NCI-H1694 (cell line): ENCODE data around the gene EIF4A2.

Experiments used
- DNase-seq: peaks from one replicate; lab custom pipeline; 2025; lab: John Stamatoyannopoulos, UW

The EIF4A2 gene

DNA sequence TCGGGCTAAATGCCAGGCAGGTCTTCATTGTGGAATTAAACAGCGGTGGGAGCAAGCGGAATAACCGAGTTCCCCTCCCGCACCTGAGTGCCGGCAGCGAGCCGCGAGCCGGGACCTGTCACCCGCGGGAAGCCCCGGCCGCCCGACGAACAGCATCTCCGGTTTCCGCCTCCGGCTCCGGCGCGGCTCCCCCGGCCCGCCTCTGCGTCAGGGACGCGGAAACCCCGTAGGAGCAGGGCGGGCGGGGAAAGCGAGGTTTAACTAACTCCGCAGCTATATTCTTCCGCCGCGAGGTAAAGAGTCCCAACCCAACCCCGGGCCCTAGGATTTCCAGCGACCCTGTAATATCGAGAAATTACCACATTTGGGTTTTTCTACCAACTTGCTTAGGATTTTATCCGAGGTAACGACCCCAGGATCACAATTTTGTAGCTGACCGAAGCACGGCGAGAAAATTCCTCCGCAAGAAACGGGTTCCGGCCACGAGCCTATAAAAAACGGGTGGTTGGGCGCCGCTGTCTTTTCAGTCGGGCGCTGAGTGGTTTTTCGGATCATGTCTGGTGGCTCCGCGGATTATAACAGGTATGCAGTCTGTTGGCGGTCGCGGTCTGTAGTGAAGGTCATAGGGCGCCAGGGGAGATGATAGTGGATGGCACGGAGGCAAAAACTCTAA is at the start of gene EIF4A2:
Gene EIF4A2 (plus strand): TSS at position 520 of the 673 bp plus-strand sequence. CDS start 34 bp downstream, at position 554.
- peak; percentile 76 for DNase-seq

DNA sequence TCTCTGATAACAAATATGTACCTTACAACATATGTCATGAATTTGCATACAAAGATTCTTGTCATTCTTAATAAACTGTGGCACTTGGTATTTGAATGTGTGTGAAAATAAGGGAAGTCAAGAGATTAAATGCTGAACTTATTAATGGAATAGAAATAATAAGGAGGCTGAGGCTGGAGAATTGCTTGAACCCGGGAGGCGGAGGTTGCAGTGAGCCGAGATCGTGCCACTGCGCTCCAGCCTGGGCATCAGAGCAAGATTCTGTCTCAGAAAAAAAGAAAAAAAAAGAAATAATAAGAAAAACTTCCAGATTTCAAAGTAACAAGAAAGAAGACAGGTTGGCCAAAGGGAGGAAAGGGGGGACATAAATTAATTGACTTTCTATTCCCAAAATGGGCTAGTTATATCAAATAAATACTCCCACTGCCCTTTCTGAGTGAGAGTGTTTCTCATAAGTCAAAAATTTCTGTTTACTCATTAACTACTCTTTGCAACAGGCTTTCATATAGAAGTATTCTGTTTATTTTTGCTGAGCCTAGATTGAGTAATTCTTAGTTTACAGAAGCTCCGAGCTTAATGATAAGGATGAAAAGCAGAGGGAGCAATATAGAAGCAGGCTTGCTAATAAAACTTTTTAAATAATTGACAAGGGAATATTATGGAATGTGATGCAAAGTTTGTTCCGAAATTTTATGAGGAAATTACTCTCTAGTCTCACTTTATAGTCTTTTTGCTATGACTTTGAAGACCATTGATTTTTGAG is 40.6 kb upstream of the EIF4A2 start:
- DNase-seq = no peak

DNA sequence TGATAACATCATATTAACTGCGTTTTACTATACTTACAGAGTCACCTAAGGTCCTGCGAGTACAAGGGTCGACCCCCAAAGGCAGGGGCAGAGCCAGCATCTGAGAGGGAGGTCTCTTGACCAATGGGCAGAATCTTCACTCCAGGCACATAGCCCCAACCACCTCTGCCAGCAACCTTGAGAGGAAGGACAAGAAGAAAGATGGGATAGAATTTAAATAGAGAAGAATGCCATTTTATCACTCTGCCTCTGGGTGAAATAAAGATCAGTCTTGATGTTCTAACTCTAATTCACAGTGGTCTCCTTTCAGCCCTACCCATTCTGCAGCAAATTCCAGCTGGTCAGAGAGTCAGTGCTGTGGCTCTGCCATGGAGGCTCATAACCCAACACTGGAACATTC is 39.7 kb upstream of the EIF4A2 start:
- no peak for DNase-seq

DNA sequence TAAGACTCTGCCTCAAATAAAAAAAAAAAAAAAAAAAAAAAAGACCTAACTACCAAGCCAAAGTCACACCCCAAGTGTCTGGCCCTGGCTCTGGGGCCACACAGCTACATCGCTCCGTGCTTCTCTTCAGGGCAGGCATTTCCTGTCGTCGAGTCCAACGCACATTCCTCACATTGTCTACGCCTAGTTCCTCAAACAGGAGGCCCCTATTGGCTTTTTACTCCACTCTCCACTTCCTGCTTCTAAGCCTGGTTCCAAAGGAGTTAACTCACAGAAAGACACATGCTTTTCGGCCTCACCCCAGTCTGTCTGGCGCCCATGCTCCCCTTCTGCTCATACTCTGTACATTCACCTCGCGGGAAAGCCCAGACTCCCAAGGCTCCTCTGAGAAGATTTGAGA is 37.4 kb upstream of the EIF4A2 start:
- DNase-seq = no peak

DNA sequence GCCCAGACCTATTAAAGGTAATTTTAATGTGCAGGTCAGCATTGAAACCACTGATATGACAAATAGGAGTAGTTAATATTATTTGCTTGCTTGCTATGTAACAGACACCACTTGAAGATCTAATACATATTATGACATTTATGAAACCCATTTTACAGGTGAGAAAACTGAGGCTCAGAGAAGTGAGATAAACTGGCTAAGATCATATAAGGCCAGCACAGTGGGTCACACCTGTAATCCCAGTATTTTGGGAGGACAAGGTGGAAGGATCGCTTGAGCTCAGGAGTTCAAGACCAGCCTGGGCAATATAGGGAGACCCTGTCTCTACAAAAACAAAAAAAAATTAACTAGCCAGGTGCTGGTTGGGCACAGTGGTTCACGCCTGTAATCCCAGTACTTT is 33.1 kb upstream of the EIF4A2 start:
- DNase-seq = no peak

DNA sequence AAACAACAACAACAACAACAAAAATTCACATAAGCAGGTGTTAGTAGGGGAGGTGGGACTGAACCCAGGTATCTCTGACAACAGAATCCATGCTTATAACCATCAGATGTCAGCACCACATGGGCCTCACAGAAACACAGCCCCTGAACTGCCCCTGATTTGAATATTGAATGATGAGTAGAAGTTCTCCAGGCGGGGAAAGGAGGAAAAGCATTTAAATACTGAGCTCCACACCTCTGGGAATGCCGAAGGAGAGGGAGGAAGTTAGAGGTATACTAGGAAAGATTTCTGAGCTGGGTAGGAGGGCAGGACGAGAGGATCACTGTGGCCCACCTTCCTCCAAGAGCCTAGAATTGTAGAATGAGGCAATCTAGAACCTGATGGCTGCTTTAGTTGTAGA is 31.9 kb upstream of the EIF4A2 start:
- DNase-seq = no peak

DNA sequence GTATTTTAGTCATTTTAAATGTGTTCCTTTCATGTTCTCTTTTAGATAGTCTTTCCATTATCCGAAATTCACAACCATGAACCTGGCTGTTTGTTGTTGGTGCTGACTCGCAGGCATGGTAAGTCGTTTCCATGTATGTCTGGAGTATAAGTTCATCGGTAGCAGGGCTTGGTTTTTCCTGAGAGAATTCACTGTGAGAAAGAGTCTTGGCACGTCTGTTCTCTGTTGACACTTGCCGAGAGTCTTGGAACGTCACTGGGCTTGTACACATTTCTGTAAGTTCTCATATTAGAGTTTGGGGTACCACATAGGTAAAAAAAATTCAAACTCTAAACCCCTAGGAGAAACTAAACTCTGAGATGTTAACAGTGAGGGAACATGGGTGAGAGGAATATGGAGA is 29.4 kb upstream of the EIF4A2 start:
- DNase-seq = no peak

DNA sequence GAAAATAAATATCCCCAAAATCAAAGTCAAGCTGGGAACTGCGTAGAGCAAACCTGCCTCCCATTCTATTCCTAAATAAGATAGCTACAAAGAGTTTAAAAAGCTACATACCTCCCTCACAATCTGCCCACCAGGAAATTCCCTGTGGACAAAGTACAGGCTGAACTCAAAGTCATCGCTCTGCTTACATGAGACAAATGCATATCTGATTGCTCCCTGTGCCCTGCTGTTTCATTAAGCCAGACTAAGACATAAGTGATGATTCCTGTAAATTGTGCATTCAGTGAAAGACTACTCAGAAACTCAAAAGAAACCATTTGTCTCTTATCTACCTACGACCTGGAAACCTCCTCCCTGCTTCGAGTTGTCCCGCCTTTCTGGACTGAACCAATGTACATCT is 28.5 kb upstream of the EIF4A2 start:
- DNase-seq = no peak

DNA sequence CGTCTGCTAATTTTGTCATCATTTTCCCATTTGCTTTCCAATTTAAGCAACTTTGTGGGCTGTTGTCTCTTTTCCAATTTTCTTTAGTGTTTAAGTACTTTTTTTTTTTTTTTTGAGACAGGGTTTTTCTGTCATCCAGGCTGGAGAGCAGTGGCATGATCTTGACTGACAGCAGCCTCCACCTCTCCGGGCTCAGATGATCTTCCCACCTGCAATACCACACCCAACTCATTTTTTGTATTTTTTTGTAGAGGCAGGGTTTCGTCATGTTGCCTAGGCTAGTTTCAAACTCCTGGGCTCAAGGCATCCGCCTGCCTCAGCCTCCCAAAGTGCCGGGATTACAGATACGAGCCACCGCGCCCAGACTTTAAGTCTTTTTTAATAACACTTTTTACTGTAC is 26.2 kb upstream of the EIF4A2 start:
- DNase-seq = no peak

DNA sequence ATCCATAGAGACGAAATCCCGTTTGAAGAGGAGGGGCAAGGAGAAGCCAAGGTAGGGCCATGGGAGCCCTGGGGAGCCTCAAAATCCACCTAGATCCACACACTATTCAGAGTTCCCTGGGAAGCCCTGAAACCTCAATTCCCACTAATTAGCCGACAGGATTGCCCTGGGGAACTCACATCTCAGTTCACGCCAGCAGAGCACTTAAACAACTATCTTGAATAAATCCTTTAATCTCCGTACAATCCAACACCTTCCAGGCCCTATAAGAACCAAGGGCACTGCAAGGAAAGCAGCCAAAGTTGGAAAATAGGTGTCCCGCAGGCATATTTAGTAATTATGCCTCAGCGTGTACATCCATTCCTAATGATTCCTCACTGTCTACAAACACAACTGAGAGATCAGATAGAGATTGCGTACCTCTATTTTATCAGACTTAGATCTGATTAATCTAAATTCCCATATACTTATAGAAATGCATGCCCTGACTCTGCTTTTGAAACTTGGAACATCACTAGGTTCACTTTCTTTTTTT is 25.6 kb upstream of the EIF4A2 start:
- DNase-seq = no peak

DNA sequence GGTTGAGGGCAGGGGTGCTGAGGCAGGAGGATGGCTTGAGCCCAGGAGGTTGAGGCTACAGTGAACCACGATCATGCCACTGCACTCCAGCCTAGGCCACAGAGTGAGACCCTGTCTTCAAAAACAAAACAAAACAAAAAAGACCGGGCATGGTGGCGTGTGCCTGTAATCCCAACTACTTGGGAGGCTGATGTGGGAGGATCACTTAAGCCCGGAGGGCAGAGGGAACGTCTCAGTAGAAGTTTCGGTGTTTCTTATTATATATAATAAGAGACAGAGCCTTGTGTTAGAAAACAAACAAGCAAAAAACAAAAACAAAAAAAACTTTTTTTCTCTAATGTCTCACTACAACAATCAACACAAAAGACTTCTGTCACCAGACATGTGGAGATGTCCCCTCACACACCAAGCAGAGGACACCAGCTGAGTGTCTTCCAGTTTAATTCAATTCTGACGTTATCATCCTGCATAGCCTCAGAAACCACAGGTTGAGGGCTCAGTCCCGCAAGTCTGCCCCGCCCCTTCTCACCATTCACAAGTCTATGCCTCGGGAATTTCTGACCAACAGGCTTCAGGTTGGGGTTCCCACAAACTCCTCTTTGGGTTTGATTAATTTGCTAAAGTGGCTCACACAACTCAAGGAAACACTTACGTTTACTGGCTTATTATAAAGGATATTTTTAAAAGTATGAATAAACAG is 24.0 kb upstream of the EIF4A2 start:
- DNase-seq = no peak

DNA sequence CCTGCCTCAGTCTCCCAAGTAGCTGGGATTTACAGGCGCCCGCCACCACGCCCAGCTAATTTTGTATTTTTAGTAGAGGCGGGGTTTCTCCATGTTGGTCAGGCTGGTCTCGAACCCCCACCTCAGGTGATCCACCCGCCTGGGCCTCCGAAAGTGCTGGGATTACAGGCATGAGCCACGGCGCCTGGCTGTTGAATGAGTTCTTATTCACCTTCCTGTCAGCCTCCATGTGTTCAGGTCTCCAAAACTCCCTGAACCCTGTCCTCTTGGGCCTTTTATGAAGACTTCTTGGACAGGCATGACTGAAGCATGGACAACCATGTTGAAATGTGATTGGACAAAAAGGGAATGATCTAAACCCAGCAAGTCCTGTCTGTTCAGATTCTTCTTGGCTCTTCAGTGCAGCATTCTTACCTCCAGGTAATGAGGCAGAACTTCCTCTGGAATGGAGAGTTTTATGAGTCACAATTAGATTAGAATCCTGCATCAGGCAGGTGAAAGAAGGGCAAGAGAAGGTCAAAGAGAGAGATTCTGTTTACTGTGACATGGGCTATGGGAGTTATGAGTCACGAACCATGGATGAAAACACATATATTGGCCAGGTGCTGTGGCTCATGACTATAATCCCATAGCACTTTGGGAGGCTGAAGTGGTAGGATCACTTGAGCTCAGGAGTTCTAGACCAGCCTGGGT is 23.1 kb upstream of the EIF4A2 start:
- no peak for DNase-seq

DNA sequence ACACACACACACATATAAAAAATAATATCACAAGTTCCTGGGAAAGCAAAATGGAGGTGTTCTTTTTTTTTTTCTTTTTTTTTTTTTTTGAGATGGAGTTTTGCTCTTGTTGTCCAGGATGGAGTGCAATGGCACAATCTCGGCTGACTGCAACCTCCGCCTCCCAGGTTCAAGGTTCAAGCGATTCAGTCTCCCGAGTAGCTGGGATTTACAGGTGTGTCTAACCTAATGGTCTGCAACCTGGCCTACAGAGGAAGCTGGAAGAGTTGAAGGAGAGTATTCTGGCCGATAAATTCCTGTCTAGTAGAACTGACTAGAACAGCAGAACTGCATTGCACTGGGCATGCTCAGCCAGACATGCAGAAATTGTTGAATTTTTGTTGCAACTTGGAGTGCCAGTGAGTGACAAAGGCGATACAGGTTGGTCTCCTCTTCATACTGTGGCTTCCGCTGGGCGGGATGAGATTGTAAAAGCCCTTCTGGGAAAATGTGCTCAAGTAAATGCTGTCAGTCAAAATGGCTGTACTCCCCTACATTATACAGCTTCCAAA is 22.4 kb upstream of the EIF4A2 start:
- DNase-seq = no peak

DNA sequence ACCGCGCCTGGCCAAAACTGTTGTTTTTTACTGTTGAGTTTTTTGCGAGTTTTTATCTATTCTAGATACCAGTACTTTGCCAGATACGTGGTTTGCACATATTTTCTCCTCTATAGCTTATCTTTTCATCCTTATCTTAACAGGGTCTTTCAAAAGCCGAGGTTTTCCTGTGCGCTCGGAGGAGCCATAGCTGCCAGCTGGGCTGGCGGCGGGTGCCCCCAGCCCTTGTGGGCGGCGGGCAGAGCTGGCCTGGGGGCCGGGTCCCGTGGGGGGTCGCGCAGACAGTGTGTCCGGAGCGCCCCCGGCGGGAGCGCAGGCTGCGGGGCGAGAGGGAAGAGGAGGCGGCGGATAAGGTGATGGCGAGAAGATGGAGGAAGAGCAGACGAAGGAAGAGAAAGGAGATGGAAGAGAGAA is 11.1 kb upstream of the EIF4A2 start:
- no peak for DNase-seq

DNA sequence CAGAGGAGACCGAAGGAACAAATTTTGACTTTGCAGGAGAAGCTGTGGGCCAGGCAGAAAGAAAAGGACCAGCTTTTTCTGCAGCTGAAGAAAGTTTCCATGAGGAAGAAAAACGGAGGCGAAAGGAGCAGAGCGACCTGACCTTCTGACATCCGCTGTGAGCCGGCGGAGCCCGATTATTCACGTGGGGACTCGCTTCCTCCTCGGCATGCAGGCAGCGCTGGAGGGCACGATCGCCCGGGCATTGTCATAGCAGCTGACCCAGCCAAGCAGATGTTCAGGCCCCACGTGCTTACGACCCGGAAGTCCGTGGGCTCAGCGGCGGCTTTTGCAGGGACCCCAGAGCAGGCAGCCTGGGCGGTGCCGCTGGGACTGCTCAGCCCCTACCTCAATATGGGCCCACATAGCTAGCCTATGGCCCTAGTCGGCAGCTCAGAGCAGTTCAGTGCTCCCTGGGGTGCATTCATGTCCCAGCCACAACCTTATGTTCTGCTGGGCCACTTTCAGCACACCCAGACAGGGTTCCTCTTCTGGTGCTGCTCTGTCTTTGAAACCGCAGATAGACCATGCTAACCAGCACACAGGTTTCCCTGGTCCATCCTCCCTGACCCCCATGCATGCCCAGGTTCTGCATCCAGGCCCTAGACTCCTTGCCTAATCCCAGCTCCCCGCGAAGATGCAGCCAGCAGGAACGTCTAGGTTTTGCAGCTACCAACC is 10.5 kb upstream of the EIF4A2 start:
- no peak for DNase-seq

DNA sequence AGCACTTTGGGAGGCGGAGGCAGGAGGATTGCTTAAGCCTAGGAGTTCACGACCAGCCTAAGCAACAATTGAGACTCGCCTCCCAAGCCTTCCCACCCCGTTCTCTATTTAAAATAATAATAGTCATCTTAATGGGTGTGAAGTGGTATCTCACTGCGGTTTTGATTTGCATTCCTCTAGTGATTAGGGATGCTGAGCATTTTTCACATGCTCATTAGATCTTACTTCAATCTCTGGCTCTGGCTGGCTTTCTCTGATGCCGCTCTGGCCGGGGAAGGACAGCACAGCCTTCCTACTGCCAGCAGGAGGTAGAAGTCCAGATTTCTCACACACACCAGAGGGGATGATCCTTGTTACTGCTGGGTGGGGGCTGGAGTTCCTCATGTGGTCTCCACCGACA is 7.4 kb upstream of the EIF4A2 start:
- DNase-seq = no peak

DNA sequence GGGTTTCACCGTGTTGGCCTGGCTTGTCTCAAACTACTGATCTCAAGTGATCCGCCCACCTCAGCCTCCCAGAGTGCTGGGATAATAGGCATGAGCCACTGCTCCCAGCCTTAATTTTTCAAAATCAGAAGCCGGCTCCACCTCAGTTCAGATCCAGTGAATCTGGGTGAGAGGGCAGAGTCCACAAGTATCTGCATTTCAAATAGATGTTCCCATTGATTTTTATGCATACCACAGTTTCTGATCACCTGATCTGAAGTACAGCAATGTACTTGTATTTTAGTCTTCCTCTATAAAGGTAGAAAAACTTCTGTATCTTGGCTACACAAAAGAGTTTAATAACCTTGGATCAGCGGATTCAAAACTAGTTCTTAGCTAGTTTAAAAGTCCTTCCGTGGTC is 4.2 kb upstream of the EIF4A2 start:
- no peak for DNase-seq

DNA sequence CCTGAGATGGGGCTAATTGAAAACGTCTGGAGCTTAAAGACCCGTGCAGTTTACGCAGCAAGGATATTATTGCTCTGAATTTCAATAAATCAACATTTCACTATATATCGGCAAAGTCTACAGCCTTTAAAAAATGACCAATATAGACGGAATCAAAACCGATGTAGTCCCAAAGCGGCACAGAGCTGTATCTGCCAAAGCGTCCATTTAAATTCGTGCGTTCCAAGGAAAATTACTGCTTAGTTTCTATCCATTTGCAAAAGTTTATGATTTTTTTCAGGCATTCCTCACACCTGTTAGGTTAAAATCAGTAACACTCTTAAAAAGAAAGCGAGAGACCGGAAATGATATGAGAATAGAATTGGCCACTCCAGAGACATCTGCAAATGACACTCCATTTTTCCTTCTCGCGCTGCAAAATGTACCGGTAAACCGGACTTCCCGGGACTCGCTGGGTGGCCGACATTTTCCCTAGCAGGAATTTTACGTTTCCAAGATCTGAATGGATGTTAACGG is 777 bp upstream of the EIF4A2 start:
- DNase-seq = no peak

DNA sequence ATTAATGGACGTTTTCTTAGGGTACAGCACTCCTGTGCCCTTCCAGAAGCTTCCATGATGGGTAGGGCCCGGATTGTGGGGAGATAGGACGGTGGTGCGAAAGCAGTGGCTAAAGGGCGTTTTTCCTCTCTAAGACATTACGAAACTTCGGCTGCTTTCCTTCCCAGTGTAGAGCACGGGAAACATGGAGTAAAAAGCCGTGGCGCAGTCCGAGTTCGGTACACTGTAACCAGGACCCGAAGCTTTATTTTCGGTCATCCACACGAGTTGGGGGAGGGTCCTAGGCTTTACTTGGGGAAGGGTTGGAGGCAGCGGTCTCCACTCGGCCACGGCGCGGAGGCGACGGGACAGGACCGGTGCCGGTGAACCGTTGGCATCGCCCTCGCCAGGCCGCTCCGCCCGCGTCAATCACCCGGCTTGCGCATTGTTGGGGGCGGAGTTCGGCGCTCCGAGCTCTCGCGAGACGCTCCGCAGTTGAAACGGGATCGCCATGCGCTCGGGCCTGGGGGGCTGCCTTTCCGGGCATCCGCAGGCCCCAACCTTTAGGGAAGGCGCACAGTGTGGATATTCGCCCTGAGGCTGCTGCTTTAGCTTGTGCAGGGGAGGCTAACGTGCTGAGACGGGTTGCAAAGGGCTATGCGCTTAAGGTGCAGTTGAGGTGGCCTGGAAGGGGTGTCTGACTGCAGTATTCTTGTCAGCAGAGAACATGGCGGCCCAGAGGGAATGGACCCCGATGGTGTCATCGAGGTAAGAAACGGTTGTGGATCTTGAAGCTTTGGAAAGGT is 546 bp downstream of the EIF4A2 start:
- no peak for DNase-seq

DNA sequence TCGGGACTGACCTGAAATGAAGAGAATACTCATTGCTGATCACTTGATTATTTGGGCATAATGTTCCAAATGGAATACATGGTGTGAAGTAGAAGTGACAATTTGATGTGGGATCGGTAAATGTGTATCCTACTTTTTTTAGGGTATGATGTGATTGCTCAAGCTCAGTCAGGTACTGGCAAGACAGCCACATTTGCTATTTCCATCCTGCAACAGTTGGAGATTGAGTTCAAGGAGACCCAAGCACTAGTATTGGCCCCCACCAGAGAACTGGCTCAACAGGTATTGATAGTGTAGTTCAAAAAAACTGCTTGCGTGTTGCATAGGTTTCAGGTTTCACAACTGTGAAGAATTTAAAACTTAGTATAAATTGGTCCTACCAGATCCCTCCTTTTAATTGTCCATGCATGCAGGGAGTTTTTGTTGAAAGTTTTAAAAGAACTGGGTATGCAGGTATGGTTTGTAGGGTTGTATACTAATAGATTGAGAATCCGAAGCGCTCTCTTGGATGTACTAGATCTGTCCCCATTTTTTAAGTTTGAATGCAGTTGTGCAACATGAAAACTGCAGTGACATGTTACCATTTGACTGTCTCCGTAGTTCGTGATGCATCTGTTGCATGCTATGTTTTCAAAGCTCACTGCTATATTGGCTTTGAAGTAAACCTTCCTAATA is 1.6 kb downstream of the EIF4A2 start:
- no peak for DNase-seq
